Dedifferentiated amniotic fluid mesenchymal stem cell (primary cell): ENCODE results near the gene C19orf44.
"Not testable (repeated sequence)": the region's sequence is repeated elsewhere in the genome, so short reads cannot be mapped to it uniquely, and the experiment has no call there.

Source experiments
- DNase-seq: peaks from one replicate; pipeline ENCODE4 v3.0.0-alpha.2; 2016; ENCODE audit errors: extremely low spot score

The C19orf44 gene

DNA sequence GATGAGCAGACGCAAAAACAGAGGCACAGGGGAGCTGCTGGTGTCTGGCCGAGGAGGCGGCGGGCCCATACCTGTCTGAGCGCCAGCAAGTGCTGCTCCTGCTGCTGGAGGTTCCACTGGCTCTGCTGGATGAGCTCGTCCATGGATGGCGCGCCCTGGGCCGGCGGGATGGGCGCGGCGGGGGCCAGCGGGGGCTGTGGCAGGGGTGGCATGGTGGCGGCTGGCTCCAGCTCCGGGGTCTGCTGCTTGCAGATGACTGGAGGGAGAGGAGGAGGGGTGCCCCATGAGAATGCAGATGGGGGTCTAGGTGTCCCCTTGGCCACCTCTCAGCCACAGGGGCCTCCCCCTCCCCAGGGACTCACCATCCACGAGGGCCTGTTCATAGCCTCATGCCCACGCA is 39.2 kb downstream of the C19orf44 start:
- DNase-seq: no peak

DNA sequence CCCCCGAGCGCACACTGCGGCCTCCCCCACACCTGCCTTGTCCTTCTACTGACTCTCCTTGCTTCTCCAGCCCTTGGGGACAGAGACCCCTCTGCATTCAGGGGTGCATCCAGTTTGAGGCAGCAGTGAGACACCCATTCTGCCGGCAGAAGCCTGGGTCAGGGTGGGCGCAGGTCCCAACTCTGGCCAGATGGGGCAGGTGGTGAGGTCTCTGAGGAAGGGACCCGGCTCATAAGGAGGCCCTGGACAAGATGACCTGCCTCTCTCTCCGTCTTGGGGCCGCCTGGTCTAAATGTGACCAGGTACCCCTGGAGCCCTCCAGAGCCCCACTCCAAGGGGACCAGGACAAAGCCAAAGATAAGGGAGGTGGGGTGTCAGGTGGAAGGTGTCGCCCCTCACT is 39.9 kb downstream of the C19orf44 start:
- no peak for DNase-seq

DNA sequence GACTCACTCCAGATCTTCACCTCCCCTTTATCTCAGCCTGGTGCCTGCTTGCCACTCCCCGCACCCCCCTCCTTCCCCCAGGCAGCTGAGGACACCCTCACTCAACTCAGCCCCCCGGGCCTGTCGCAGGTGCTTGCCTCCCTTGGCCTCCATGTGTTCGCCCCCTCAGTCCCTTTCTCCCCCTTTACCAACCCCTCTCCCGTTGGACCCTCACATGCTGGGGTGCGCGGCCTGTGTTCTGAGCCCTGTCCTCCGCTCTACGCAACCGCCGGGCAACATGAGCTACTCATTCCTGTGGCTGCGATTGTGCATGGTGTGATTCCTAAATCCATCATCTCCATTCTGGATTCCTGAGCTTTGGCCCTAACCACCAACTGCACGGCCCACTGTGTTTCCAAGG is 40.9 kb downstream of the C19orf44 start:
- DNase-seq: no peak

DNA sequence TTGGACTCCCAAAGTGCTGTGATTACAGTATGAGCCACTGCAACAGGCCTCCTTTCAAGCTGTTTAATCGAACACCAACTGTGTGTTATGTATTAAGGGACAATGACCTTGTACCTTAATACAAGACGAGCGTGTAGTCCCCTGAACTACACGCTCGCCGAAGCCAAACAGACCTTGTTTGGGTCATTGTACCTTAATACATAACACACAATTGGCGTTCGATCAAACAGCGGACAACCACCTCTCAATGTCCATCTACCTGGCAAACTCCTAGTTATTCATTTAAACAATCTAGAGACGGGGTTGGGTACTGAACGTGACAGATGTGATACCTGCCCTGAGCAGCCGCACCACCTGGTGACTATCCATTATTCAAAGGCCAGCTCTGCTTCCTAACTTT is 44.8 kb downstream of the C19orf44 start:
- no peak for DNase-seq

DNA sequence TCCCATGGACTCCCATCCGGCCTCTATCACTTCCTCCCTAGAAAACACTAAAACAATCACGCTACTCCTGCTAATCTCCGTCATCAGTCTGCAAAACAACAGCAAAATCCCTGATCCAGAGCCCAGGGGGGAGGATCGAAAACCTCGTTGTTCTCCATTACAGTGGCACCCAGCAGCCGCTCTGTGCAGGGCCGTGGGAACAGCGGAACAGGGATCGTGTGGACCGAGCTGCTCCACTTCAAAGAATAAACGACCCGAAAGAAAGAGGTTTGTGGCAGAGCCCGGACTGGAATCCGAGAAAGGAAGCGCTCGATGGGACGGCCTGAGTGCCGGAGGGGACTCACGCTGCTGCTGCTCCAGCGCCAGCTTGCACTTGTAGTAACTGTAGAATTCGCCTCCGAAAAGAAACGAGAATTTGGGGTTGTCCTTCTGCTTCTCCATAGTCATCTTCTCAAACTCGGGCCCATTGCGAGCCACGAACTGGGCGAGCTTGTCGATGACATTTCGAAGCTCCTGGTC is 45.4 kb downstream of the C19orf44 start:
- DNase-seq: peak; percentile 15

DNA sequence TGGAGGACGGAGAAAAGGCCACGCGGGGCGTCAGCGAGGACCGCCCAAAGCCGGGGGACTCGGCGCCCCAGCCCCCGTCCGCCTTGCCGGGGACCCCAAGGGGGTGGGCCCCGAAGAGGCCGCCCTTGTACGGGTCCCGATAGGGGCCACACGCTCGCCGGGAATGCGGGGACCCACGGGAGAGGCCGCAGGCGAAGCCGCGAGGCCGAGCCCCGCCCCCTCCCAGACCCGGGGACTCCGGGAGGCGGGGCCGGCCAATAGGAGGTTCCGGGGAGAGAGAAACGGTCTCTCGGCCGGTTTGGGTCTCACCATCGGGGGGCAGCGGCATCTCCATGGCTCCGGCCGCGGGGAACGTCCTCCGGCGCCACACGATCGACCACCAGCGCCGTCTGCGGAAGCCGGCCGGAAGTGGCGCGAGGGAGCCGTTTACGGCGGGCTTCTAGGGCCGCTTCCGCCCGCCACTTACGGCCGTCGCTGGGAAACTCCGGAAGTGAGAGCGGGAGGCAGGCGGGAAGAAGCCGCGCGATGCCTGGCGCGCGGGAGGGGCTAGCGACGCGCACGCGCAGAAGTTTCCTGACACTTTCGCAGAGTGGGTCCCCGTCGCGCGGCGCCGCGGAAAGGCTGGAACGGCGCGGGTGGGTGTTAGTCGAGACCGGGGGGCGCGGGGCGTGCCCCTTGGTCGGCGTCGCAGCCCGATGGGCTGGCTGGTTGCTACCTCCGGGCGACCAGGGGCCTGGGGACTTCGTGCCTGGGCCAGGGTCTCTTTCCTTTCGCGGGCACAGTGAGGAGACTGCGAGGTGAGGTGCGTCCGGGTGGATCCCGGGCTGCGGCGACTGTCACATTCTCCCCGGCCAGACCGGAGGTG is 46.1 kb downstream of the C19orf44 start, which contains the start of gene CHERP:
Gene CHERP, minus strand, starts transcription at position 393 of the 865 bp plus-strand sequence. Its CDS starts 59 bp downstream, at position 334.
- DNase-seq: peak; percentile 92

DNA sequence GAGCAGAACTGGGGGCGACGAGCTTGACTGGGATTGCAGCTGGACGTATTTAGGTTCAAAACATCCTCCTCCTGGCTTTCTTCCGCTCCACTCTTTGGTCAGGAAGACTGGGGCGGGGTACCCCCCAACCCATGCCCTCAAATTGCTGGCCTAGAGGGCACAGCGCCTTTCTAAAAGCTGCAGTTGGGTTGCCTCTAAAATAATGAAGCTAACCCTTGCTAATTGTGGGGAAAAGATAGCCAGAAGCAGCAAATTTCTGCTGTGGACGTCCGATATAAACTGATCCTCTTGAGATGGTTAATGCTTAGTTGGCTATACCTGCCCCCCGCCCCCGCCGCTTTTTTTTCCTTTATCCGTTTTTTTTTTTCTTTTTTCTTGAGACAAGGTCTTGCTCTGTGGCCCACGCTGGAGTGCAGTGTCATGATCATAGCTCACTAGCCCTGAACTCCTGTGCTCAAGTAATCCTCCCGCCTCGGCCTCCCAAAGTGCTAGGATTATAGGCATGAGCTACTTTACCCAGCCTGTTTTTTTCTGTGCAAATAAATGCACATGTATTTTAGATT is 46.8 kb downstream of the C19orf44 start:
- DNase-seq: no peak

DNA sequence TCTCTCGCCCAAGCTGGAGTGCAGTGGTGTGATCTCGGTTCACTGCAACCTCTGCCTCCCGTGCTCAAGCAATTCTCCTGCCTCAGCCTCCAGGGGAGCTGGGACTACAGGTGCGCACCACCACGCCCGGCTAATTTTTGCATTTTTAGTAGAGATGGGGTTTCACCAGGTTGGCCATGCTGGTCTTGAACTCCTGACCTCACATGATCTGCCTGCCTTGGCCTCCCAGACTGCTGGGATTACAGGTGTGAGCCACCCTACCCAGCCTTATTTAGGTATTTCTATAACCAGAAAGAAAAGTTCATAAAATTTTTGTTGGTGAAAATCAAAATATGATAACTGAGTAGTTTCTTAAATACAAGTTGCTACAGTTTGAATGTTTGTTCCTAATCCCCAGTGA is 47.5 kb downstream of the C19orf44 start:
- not testable (repeated sequence) for DNase-seq

DNA sequence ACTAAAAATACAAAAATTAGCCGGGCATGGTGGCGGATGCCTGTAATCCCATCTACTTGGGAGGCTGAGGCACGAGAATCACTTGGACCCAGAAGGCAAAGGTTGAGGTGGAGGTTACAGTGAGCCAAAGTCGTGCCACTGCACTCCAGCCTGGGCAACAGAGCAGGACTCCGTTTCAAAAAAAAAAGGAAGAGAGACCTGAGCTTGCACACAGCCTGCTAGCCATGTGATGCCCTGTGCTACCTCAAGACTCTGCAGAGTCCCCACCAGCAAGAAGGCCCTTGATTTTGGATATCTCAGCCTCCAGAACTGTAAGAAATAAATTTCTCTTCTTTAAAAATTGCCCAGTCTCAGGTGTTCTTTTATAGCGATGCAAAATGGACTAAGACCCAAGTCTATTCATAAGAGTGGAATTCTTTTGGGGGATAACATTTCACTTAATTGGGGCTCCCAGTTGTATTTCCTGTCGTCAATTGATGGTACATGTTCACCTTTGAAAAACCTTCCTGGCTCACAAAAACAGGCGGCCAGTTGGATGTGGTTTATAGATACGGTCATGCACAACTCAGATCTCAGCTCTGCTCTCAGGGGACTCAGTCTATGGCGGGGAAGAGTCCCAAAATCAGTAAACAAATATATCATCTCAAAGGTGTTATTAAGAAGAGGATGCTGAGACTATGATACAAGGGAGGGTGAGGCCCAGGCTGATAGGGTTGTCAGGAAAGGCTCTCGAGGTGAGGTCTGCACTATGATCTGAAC is 48.5 kb downstream of the C19orf44 start:
- DNase-seq: no peak

DNA sequence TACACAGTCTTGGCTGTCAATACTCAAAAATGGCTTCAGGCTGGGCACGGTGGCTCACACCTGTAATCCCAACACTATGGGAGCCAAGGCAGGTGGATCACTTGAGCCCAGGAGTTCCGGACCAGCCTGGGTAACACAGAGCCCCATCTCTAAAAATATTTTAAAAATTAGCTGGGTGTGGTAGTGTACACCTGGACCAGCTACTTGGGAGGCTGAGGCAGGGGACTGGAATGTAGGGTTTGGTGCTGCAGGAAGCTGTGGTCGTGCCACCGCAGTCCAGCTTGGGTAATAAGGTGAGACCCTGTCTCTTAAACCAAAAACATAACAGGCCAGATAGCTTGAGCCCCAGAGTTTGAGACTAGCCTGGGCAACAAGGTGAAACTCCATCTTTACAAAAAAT is 52.8 kb downstream of the C19orf44 start:
- DNase-seq: no peak

DNA sequence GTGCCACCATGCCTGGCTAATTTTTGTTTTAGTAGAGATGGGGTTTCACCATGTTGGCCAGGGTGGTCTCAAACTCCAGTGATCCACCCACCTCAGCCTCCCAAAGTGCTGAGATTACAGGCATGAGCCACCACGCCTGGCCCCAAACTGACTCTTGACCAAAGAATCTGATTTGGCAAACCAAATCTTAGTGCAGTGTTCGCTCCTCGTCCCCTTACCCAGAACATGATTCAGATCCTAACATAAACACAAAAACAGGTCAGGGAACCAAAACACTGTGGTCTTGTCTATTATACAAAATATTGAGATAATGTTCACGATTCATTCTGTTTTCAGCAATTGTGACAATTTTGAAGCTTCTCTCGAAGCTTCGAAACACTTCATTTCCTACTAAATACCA is 55.7 kb downstream of the C19orf44 start:
- DNase-seq: not testable (repeated sequence)

DNA sequence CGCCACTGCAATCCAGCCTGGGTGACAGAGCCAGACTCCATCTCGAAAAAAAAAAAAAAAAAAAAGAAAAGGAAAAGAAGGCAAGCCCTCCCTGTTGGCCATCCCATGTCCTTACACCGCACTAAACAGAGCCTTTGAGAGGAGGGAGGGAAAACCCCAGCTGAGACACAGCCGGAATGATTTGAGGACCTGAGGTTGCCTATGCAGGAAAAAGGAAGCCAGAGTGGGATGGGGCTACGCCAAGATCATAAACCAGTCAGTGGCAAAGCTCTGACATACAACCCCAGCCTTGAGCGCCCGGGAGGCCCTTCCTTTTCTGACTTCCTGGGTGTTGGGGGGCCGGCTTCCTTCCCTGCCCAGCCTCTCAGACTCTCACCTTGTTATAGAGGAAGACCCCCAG is 58.6 kb downstream of the C19orf44 start:
- DNase-seq: no peak

DNA sequence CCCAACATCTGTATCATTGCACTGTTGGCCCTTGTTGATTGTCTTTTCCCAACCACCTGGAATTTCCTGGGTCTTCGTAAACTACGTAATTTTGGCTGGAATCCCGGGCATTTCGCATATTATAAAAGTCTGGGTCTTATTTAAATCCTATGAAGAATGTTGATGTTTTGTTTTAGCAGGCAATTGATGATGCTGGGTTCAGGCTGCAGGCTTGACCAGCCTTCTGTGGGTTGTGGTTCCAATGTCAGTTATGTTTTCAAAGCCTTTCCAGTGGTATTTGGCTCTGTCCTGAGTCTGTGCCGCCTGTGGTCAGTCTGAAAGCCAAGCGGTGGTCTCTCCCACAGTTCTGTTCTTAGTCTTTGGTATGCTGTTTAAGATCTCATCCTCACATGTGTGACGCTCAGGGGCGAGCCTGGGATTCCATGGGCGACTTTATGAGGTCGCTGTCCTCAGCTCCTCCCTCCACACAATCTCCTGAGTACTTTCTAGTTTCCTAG is 63.6 kb downstream of the C19orf44 start:
- no peak for DNase-seq

DNA sequence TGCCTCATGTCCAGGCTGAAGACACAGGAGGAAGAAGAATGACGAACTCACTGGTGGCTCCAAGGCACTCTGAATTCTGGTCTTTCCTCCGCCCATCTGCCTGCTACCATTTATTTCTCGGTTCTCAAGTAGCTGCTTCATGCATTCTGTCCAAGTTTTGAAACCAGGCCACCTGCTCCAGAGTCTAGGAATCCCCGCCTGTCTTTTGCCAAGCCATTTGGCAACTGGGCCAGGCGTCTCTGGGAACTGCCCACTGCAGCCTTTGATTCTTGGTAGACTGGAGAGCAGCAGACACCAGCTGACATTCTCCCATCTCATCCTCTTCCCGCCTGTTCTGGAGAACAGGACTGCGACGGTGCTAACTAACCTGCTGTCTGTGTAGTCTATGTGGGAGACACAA is 65.2 kb downstream of the C19orf44 start:
- DNase-seq: no peak

DNA sequence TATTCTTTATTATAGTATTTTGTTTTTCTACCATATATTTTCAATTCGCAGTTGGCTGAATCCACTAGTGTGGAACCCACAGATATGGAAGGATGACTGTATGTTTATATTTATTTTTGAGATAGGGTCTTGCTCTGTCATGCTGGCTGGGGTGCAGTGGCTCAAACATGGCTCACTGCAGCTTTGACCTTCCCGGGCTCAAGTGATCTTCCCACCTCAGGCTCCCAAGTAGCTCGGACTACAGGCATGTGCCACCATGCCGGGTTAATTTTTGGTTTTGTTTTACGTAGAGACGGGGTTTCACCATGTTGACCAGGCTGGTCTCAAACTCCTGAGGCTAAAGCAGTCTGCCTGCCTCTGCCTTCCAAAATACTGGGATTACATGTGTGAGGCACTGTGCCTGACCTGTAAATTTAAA is 66.4 kb downstream of the C19orf44 start:
- no peak for DNase-seq

DNA sequence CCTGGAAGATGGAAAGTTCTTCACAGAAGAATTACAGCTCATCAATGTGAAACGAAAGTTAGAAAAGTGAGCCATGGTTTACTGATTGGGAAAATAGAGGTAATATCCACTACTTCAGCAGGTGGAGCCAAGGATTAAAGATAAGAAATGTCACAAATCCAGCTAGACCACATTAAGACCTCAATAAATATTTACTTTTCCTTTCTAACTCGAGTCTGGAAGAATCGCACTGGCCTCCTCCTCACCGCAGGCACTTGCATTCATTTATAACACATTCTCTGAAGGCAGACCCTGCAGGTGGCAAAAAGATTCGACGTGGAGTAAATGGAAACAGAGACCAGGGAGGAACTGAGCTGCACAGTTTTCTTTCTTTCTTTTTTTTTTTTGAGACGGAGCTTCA is 68.6 kb downstream of the C19orf44 start:
- DNase-seq: no peak

DNA sequence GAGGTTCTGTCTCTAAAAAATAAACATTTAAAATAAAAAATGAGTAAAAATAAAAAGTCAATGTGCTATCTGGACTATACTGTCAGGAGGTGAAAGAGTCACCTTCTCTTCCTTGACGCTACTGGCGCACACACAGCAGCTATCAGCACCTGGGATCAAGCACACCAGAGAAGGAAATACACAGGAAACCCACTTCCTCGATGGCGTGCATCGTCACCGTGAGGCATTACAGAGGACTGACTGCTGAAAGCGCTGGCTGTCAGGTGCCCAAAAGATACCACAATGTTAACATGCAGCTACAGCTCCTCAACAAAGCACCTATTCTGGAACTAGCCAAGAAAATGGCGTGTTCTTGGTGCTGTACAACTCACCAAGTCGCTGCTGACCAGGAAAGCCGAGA is 70.0 kb downstream of the C19orf44 start:
- no peak for DNase-seq

DNA sequence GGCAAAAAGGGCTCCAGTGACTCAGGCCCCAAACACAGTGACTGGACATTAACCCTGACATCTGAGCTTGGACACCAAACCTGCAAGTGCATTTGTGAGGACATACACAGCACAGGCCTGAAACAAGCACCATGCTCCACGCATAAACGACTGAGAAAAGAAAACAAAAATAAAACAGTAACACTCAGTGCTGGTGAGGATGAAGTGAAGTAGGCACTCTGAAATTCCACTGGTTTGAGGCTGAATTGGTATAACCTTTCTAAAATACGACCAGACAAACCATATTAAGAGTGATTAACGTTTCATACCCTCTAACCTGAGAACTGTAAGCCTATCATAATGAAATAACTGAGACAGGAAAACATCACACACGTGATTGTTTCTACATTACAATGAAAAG is 70.5 kb downstream of the C19orf44 start:
- DNase-seq: no peak

DNA sequence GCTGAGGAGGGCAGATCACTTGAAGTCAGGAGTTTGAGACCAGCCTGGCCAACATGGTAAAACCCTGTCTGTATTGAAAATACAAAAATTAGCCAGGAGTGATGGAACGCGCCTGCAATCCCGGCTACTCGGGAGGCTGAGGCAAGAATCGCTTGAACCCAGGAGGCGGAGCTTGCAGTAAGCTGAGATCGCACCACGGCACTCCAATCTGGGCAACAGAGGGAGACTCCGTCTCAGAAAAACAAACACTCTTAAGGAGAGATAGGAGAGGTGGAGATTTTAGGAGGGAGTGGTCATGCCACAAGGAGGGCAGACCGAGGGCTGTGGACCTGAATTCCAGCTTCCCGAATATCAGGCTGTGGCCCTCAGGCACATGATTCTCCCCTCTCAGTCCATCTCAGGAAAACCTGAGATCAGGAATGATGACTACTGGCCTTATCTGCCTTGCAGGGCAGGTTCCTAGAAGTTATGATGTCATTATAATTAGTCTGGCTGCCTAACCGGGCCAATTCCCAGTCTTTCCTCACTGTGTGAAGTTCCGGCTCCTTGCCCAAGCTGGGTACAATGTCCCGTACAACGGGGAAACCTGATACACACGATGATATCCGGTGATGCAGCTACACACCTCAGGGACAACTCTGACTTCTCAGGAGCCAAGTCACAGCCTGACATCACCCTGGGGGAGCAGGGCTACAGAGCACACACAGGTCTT is 73.6 kb downstream of the C19orf44 start:
- no peak for DNase-seq
